Right renal cortex interstitium (tissue), 3 donors: Measurements from ENCODE around the gene KCNQ1. TPM values are rescaled to one million over a fixed set of nuclear protein-coding genes. Genes with fewer than 3 reads are reported as not detected.
A peak's percentile ranks its signal among the peaks of the same experiment; 100 is the strongest.

Source experiments
- DNase-seq, 3 donors: peaks; one replicate each; pipeline ENCODE4 v3.0.0-alpha.2; 2013; ENCODE audit warnings: low read depth in 3 of 3, low spot score in 2 of 3
- polyA plus RNA-seq, 3 donors: library from polyadenylated mRNA; unstranded; fragments of 120-200 nt; gene quantifications; one replicate each; pipeline ENCODE4 v1.2.1, GENCODE V29; 2013; ENCODE audit not compliant: insufficient read length in 3 of 3

KCNQ1 gene
- polyA plus RNA-seq, 3 donors, result 8.4 to 11.8 (median 10.2) TPM

DNA sequence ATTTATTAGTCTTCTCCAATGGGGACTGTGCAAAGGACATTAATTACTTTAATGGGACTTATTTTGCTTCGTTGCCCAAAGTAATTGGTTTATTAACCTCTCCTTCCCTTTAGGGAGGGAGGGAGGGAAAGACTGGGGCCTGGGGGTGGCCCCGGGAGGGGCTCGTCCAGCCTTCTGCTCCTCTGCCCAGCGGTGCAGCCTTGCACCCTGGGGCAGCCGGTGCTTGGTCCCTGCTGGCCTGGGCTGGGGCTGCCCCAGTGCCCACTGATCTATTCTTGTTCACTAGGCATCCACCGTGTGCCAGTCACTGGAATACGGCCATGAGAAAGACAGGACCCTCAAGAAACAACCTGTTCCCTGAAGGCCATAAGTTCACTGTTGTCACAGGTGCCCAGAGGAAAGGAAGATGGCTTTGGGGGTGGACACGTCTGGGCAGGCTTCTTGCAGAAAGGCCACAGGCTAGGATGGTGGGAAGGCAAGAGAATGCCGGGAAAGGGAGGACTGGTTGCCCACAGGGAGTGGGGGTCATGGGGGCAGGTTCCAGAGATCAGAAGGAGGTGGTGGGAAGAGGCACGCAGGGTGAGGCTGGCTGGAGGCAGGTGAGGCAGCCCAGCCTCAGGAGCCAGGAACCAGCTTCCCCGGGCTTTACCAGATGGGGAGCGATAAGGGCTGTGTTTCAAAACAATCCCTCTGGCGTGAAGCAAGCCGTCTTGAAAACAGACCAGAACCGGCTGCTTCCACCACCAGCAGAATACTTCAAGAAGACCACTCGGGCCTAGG lies 302.6 kb downstream of the KCNQ1 start:
- no peak for DNase-seq

DNA sequence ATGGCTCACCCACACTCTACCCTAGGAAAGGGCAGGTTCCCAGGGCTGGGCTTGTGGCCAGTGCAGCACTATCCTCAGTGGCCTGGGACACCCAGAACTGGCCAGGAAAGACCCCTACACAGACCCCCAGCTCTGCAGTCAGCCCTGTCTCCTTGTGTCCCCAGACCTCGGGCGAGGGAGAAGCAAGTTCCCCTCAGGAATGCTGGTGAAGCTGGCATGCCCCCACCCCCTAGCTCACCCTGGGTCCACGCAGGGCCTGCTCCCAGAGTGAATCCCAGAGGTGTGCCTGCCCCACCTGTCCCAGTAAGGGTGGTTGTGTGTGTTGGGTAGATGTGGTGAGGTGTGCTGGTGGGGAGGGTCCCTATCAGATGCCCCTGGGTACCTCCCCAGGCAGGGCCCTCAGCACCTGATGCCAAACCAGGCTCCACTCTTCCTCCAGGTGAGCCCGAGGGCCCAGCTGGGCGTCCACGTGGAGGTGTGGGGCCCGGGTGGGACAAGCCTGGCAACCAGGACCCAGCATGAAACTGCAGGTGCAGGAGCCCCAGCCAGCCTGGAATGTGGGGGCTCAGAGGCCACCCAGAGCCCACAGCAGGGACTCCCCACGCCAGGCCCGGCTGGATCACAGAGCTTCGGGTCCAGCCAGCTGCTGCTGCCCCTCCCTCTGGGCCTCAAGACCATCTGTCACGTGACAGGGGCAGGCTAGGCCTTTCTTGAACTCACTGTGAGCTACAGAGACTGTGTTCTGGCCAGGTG lies 303.4 kb downstream of the KCNQ1 start:
- no peak for DNase-seq

- DNase-seq, result no peak
Measured at GRCh38 chr11:2748814-2749554, 304.2 kb downstream of the KCNQ1 start.

DNA sequence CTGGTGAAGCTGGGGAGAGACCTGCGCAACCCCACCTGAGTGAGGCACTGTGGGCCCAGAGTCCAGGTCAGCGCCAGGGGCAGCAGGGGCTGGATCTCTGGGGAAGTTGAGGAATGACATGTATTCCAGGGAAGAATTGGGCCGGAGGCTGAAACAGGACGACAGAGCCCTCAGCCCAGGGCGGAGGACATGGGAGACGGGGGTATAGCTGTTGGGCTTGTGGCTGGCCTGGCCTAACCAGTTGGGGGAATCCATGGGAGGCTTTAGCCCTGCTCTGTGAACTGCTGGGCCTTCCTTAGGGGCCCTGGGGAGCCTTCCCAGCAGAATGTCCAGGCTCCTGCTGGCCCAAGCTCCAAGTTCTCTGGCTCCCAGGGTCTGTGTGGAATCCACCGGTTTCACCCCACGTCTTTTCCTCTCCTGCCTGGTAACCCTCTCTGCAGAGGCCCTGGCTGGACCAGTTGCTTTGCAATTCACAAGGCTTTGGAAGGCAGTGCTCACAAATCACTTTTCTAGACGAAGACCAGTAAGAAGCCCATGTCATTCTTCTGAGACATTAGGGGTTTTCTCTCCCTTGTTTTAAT lies 305.4 kb downstream of the KCNQ1 start:
- no peak for DNase-seq

DNA sequence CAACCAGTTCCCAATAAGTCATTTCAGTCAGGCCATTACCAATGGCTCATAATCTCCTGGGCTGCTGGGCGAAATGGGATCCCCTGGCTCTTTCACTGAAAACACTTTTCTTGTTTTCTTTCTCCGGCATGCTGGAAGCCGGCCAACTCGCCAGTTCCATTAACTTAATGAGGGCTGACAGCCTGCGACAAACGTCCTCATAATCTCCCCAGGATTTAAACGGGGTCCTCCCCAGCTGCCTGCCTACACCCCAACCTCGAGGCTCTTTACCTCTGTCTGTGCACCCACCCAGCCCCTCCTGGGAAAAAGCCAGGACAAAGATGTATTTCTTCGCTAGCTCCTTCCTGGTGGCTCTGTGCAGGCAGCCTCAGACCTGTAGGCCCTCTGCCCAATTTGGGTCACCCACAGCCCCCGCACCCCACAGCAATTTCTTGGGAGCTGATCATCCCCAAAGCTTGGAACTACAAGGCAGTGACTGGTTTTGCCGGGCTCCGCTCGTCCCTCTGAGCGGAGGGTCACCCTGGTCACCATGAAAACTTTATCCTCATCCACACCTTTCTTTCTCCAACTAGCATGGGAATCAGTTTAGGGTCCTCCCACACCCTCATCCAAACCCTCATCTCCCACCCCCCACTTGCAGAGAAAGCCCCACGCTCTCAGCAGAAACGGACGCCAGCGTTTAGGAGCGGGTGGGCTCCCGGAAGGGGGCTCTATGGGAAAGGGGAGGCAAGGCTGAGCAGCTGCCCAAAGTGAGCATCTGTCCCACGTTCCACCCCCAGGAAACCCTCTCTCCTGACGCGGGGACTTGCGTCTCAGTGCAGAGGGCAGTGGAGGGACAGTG lies 306.1 kb downstream of the KCNQ1 start:
- DNase-seq, result peak in 1 of 3 donors; percentile 56

- no peak for DNase-seq
Measured at GRCh38 chr11:2751523-2752203, 306.9 kb downstream of the KCNQ1 start.

DNA sequence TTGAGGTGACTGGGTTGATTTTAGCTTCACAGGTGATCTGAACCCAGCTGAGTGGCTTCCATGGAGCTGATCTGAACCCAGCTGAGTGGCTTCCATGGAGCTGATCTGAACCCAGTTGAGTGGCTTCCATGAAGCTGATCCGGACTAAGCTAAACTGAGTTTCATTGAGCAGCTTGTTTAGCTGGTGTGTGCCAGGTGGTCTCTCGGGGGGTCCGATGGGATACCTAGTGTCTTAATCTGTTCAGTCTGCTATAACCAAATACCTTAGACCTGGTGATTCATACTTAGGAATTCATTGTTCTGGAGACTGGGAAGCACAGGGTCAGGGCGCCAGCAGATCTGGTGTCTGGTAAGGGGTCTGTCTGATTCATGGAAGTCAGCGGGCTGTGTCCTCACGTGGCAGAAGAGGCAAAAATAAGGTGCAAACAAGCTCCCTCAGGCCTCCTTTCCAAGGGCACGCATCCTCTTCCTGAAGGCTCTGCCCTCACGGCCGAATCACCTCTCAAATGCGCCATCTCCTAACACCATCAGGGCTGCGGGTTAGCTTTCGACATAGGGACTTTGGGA lies 307.5 kb downstream of the KCNQ1 start:
- no peak for DNase-seq

- no peak for DNase-seq
Measured at GRCh38 chr11:2752923-2753322, 308.1 kb downstream of the KCNQ1 start.

GRCh38 chr11:2754008-2754407 lies 309.2 kb downstream of the KCNQ1 start:
- no peak for DNase-seq

DNA sequence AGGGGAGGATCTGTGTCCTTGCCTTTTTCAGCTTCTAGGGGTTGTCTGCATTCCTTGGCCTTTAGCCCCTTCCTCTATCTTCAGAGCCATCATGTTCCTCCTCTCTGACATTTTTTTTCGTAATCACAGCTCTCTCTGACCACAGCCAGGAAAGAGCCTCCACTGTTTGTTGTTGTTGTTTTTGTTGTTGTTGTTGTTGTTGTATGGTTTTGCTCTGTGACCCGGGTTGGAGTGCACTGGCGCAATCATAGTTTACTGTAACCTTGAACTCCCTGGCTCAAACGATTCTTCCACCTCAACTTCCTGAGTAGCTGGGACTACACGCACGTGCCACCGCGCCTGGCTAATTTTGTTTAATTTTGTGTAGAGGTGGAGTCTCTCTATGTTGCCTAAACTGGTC lies 310.3 kb downstream of the KCNQ1 start:
- DNase-seq, result no peak

DNA sequence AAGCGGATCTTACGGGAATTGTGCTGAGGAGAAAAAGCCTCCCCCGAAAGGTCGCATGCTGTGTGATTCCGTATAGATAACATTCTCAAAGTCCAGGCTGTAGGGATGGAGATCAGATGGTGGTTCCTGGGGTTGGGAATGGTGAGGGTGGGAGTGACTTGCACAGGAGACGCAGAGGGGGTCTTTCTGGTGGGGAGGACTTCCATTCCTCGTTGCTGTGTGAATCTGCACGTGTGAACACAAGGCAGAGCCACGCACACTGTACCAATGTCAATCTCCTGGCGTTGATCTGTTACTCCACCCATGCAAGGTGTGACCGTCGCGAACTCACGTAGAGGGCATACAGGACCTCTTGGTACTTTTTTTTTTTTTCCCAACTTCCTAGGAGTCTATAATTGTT lies 313.9 kb downstream of the KCNQ1 start:
- no peak for DNase-seq

DNA sequence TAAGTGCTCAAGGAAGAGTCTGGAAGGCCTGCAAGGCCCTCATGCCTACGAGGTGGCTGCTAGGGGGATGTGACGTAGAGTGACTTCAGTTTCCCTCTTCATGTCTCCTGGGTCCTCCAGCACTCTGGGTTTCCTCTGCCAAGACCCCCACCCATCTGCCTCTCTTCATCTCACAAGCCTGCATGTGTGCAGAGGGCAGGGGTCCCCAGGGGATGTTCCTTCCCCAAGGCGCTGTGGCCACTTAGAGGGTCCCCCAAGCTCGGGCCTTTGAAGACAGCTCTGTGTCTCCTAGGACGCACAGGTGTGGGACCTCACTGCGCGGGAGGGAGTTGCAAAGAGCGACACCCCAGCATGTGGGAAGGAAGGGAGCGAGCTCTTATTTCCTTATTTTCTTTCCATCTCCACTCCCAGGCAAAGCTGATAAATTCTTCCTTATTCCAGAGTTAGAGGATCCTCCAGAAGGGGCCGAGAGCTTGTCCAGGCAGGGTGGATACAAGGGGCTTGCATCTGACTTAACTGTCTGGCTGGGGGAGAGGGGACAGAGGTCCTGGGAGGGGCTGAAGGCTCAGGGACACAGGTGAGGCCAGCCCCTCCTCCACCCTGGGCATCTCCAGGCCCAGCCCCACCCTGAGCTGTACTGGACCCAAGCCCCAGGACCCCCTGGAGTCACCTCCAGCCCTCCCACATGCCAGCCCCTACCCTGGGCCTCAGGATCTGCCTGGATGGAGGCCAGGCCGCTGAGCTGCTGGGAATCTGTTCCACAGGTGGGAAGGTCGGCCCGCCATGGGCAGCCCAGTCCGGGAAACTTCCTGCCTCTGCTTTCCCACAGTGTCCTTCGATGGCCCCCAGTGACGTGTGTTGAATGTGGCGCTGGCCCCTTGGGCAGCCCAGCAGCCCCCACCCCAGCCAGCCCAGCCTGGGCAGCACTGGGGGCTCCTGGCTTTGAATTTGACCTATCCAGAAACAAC lies 314.7 kb downstream of the KCNQ1 start:
- no peak for DNase-seq

DNA sequence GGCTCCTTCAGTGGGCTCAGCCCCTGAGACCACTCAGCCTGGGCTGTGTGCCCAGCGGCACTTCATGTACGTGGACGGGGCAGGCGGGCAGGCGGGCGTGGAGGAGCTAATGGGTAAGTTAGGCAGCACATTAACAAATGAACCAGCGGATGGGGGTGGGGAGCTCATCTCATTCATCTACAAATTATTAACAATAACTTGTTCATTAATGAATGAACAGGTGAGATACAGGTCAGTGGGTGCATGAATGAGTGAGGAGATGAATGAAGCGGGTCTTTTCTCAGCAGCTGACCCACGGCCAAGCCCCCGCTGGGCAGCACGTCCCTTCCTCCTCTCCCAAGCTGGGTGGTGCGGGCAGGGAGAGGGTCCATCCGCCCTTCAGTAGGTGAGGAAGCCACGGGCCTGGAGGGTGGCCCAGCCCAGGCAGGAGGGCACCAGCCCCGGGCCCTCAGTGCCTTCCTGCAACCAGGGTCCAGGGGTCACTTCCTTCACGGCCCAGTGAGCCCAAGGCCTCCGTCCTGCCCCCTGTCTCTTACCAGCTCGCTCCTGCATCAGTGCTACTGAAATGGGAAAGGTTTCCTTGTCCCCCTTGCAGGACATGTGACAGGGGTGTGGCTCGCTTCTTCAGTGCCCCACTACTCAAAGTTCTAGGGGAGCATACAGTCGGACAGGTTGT lies 315.5 kb downstream of the KCNQ1 start:
- DNase-seq, result no peak

DNA sequence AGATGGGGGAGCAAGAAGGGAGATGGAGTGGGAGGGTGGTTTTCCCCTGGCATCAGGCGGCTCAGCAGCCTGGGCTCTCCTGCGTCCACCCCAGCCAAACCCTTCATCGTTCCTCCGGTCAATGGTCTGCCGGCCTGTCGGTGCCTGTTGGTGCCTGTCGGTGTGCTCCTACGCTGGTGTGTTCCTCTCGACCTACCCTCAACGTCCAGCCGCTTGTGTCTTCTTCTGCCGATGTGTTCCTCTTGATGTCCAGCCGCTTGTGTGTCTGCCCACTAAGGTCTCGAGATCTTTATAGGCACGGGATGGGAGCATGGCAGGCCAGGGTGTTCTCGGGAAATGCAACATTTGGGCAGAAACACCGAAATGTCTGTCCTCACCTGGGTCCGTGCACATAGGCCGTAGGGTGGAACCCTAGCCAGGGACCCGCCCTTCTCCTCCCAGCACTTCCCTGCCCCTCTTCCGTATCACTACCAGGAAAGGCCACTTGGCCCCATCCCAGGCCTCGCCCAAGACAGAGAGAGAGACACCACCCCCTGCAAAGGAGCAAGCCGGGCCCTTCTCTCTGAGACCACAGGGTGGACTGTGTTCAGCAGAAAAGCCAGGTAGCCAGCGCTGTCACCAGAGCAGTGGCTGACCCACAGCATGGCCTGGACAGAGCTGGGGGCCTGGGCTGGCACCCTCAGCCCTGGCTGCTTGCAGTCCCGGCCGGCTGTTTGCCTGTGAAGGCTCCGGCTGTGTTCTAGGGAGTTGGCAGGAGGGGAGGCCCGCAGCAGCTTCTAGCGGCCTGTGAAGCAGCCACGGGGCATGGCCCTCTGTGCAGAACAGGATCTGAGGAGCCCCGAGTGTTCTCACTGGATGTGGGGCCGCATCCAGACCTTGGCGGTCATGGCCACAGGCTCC lies 316.6 kb downstream of the KCNQ1 start:
- no peak for DNase-seq

DNA sequence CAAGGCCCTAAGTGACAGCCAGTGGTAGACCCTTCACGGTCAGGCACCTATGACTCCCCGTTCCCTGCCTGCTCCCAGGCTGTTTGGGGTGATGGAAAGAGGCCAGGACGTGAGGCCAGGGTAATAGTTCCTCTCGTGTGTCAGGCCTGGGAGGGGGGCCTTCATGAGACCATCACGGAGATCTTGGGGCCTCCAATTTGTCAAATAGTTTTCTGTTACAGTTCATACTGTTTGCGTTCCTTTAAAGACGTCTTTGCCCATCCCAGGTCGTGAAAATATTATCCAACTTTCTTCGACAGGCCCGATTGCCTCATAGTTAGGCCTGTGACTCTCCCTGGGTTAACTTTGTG lies 317.2 kb downstream of the KCNQ1 start:
- DNase-seq, result no peak

GRCh38 chr11:2762451-2762850 lies 317.6 kb downstream of the KCNQ1 start:
- DNase-seq, result no peak

DNA sequence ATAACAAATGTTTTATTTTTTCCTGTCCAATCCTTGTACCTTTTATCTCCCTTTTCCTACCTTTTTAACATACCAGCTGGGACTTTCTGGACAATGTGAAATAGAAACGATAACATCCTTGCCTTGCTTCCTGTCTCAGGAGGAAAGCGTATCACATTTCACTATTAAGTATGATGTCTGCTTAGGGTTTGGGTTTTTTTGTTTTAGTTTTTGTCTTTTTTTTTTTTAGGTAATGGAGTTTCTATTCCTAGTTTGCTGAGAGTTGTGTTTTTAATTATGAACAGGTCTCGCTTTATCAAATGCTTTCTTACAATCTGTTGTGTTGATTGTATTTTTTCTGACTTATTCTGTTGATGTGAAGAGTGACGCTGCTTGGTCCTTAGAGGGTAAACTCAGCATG lies 319.2 kb downstream of the KCNQ1 start:
- DNase-seq, result no peak
